Measurements from ENCODE around the gene RAP1GAP. TPM values are rescaled to one million over a fixed set of nuclear protein-coding genes. Genes with fewer than 3 reads are reported as not detected.

RAP1GAP gene
- total RNA-seq, 1 experiment from 2014 or later: 30.2 TPM

- Histone ChIP-seq H3K27me3 (ENCODE audit: insufficient read depth, low read depth) (no peaks in the 10 kb centered on the region), H3K36me3 (ENCODE audit: low read depth) (no peaks in the 10 kb centered on the region), H4K20me1 (ENCODE audit: insufficient read depth) (no peaks in the 10 kb centered on the region), H3K4me1 (replicated peaks; ENCODE audit: insufficient read depth) (no peaks in the 10 kb centered on the region), H3K4me2 (no peak overlapping the region), H3K4me3 (no peak overlapping the region), H3K9me2 (ENCODE audit: insufficient read depth) (no peaks in the 10 kb centered on the region), H3F3A (ENCODE audit: insufficient read depth, low read depth) (no peaks in the 10 kb centered on the region), H3K79me2 (ENCODE audit: low read depth) (no peaks in the 10 kb centered on the region), H3K27ac (no peak overlapping the region), H2AFZ (no peak overlapping the region), H3K9me3 (ENCODE audit: insufficient read depth, low read depth) (no peaks in the 10 kb centered on the region)
- TF ChIP-seq CTCF (conservative IDR thresholded peaks at IDR 0.05): no peak
- TF ChIP-seq EZH2 (IDR thresholded peaks at IDR 0.05; ENCODE audit: low read depth): no peak
- CTCF ChIA-PET: no interaction called here
- BruUV-seq (replicated peaks): no TSS peak
- intact Hi-C loops (cut with micrococcal nuclease; ENCODE audit: unreplicated experiment): no loop called here
- DNase-seq: no peak
- POLR2A ChIA-PET (ENCODE audit: unreplicated experiment): interaction anchor here (0.6 kb wide), 1 partner anchor 184 kb away, joined by 3 read pairs; no protein-coding TSS in a partner anchor
Observed at GRCh38 chr1:21707086-21707840, 38.1 kb upstream of the RAP1GAP start.

DNA sequence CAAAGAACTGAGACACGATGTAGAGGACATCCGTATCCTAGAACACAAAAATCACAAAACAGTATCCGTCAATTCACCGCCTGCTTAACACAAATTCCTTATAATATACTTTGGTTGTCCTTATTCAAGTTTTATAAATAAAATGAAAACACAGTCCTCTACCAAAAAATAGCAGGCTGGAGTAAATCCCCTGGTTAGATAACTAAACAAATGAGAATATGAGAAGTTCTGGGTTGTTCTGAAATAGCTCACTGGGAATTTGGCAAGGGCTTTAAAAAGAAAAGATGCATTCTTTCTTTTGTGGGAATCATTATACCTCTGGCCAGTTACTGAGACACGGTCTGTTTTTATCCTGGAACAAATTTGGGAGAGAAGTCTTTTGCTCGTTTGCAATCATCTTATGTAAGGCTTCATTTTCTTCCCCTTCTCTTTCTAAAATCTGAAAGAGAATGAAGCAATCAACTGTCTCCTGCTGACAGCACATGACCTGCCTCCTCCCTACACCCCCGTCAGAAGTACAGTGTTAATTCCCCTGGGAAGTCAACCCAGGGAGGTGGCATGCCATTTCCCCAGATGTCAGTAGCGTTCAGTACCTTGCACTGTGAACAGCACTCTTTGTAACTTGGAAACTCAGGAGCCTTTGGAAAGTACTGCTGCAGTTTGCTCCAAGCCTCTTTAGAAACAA, 37.1 kb upstream of the RAP1GAP start:
- TF ChIP-seq CTCF (conservative IDR thresholded peaks at IDR 0.05): no peak
- TF ChIP-seq EZH2 (IDR thresholded peaks at IDR 0.05; ENCODE audit: low read depth): no peak
- no TSS peak for BruUV-seq (replicated peaks)
- H3K36me3 ChIP-seq (ENCODE audit: low read depth): no peaks in the 10 kb centered on the region
- no peaks in the 10 kb centered on the region for H3K9me3 ChIP-seq (ENCODE audit: insufficient read depth, low read depth)
- intact Hi-C loops (cut with micrococcal nuclease; ENCODE audit: unreplicated experiment): no loop called here
- H3F3A ChIP-seq (ENCODE audit: insufficient read depth, low read depth): no peaks in the 10 kb centered on the region
- POLR2A ChIA-PET (ENCODE audit: unreplicated experiment): interaction anchor here (0.6 kb wide), 1 partner anchor 185 kb away, joined by 3 read pairs; no protein-coding TSS in a partner anchor
- H4K20me1 ChIP-seq (ENCODE audit: insufficient read depth): no peaks in the 10 kb centered on the region
- H3K27me3 ChIP-seq (ENCODE audit: insufficient read depth, low read depth): no peaks in the 10 kb centered on the region
- no peak overlapping the region for H3K4me3 ChIP-seq
- no peak overlapping the region for H3K27ac ChIP-seq
- H3K9me2 ChIP-seq (ENCODE audit: insufficient read depth): no peaks in the 10 kb centered on the region
- H3K4me1 ChIP-seq (replicated peaks; ENCODE audit: insufficient read depth): no peaks in the 10 kb centered on the region
- H2AFZ ChIP-seq: no peak overlapping the region
- H3K79me2 ChIP-seq (ENCODE audit: low read depth): no peaks in the 10 kb centered on the region
- CTCF ChIA-PET: no interaction called here
- DNase-seq: no peak
- H3K4me2 ChIP-seq: no peak overlapping the region

DNA sequence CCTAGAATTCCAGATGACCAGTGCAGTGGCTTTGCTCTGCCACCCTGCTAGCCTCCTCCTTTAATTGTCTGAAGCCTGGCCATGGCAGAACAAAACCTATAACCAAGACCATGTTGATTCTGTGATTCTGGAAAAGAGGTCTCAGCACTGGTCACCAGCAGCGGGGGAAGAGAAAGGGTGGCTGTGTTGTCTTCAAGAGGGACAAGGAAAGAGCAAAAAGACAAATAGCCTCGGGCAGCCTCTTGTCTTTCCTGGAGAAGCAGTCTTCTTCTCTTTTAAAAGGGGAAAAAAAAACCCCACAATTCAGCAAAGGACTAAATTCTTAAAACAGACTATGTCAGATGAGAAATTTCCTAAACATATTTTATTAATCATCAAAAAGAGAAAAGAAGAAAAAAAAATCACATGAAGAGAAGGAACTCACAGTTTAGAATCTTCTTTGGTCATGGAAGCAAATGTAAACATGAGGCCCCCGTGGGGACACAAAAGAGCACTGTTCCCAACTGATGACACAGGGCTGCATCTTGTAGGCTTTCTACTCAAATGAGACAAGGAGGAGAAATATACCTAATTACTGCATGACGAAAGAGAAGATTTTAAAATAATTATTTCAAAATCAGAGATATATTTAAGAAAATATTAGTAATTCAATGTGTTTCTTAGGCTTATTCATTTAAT, 36.3 kb upstream of the RAP1GAP start:
- no TSS peak for BruUV-seq (replicated peaks)
- Histone ChIP-seq H3K4me2 (no peak overlapping the region), H3F3A (ENCODE audit: insufficient read depth, low read depth) (no peaks in the 10 kb centered on the region), H3K36me3 (ENCODE audit: low read depth) (no peaks in the 10 kb centered on the region), H3K27ac (no peak overlapping the region), H3K4me3 (no peak overlapping the region), H3K79me2 (ENCODE audit: low read depth) (no peaks in the 10 kb centered on the region), H3K4me1 (replicated peaks; ENCODE audit: insufficient read depth) (no peaks in the 10 kb centered on the region), H3K9me3 (ENCODE audit: insufficient read depth, low read depth) (no peaks in the 10 kb centered on the region), H2AFZ (no peak overlapping the region), H3K9me2 (ENCODE audit: insufficient read depth) (no peaks in the 10 kb centered on the region), H4K20me1 (ENCODE audit: insufficient read depth) (no peaks in the 10 kb centered on the region), H3K27me3 (ENCODE audit: insufficient read depth, low read depth) (no peaks in the 10 kb centered on the region)
- intact Hi-C loops (cut with micrococcal nuclease; ENCODE audit: unreplicated experiment): no loop called here
- CTCF ChIA-PET: no interaction called here
- POLR2A ChIA-PET (ENCODE audit: unreplicated experiment): no interaction called here
- TF ChIP-seq CTCF (conservative IDR thresholded peaks at IDR 0.05): no peak
- TF ChIP-seq EZH2 (IDR thresholded peaks at IDR 0.05; ENCODE audit: low read depth): no peak
- no peak for DNase-seq

All from PC-9 (cell line).